ENCODE measurements around the gene EPS8L2.

DNA sequence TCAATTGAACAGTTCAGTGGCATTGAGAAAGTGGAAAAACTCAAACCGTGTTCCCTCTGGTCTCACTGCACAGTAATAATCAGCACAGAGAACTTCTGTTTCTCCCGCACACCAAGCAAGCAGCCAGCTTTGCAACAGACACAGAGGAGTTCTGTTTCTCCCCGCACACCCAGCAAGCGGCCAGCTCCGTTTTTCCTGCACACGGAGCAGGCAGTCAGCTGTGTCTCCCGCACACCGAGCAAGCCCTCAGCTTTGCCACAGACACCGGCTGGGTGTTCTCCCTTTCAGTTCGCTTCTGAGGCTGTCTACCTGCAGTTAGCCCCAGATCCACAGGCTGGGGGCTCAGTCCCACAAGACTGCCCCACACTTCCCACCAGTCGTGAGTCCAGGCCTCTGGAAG lies 31.3 kb downstream of the EPS8L2 start:
- TF ChIP-seq EZH2 (IDR thresholded peaks at IDR 0.05; ENCODE audit: borderline replicate concordance) = no peak
- TF ChIP-seq, protein P1, sequence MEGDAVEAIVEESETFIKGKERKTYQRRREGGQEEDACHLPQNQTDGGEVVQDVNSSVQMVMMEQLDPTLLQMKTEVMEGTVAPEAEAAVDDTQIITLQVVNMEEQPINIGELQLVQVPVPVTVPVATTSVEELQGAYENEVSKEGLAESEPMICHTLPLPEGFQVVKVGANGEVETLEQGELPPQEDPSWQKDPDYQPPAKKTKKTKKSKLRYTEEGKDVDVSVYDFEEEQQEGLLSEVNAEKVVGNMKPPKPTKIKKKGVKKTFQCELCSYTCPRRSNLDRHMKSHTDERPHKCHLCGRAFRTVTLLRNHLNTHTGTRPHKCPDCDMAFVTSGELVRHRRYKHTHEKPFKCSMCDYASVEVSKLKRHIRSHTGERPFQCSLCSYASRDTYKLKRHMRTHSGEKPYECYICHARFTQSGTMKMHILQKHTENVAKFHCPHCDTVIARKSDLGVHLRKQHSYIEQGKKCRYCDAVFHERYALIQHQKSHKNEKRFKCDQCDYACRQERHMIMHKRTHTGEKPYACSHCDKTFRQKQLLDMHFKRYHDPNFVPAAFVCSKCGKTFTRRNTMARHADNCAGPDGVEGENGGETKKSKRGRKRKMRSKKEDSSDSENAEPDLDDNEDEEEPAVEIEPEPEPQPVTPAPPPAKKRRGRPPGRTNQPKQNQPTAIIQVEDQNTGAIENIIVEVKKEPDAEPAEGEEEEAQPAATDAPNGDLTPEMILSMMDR (IDR thresholded peaks at IDR 0.05; ENCODE audit: poor library complexity) = no peak
- no peak for TF ChIP-seq EZH2phosphoT487 (IDR thresholded peaks at IDR 0.05; ENCODE audit: low read depth, severe bottlenecking, unreplicated experiment)

Data from hepatocyte (in vitro differentiated cells).